Activated CD4-positive, alpha-beta T cell treated with anti-CD3 and anti-CD28 coated beads for 36 hours (primary cell): Measurements from ENCODE around the gene PCDHA4. TPM values are rescaled to one million over a fixed set of nuclear protein-coding genes. Genes with fewer than 3 reads are reported as not detected.
"Not testable (repeated sequence)": the region's sequence is repeated elsewhere in the genome, so short reads cannot be mapped to it uniquely, and the experiment has no call there.

Experiments
- ATAC-seq: fragments of 200-7000 bp; cut with Tn5 transposase; one replicate; pipeline ENCODE4 v1.10.0; 2021; ENCODE audit warnings: mild to moderate bottlenecking, moderate library complexity
- CTCF ChIA-PET: fragments of 350-600 bp; sonication (Branson Sonifier 250); formaldehyde crosslinking; loops from one replicate; lab custom pipeline; 2021; ENCODE audit warnings: antibody characterized with exemption; lab: Charles Lee
- POLR2A ChIA-PET: fragments of 350-600 bp; sonication (Branson Sonifier 250); formaldehyde crosslinking; loops from one replicate; lab custom pipeline; 2021; ENCODE audit warnings: antibody characterized with exemption, inconsistent platforms; lab: Charles Lee
- DNase-seq: peaks from one replicate; pipeline ENCODE4 v3.0.0-alpha.2; 2020
- H3K27ac Mint-ChIP-seq: one replicate; pipeline ENCODE4 v1.8.0; 2021; ENCODE audit warnings: mixed read lengths
- H3K27me3 Mint-ChIP-seq: one replicate; pipeline ENCODE4 v1.8.0; 2021; ENCODE audit warnings: mixed read lengths
- H3K36me3 Mint-ChIP-seq: one replicate; pipeline ENCODE4 v1.8.0; 2021; ENCODE audit warnings: low read depth, mixed read lengths
- H3K4me1 Mint-ChIP-seq: one replicate; pipeline ENCODE4 v1.8.0; 2021; ENCODE audit warnings: mixed read lengths
- H3K4me3 Mint-ChIP-seq: one replicate; pipeline ENCODE4 v1.8.0; 2021; ENCODE audit warnings: mild to moderate bottlenecking, moderate library complexity, mixed read lengths
- H3K9me3 Mint-ChIP-seq: one replicate; pipeline ENCODE4 v1.8.0; 2021; ENCODE audit warnings: low read depth, mixed read lengths
- intact Hi-C, 2 experiments: fragments of 100-400 bp; cut with DNase I in 1 of 2; cut with micrococcal nuclease in 1 of 2; formaldehyde crosslinking; loops; one replicate each; pipeline versions ENCODE4 v1.14.2 to v1.15.1; 2022 to 2024; cut with DNase I, micrococcal nuclease
- total RNA-seq, 2 experiments: library from RNA; stranded (reverse); gene quantifications; one replicate each; pipeline ENCODE4 v1.2.3, GENCODE V29; 2021

The PCDHA4 gene
- total RNA-seq: not detected

DNA sequence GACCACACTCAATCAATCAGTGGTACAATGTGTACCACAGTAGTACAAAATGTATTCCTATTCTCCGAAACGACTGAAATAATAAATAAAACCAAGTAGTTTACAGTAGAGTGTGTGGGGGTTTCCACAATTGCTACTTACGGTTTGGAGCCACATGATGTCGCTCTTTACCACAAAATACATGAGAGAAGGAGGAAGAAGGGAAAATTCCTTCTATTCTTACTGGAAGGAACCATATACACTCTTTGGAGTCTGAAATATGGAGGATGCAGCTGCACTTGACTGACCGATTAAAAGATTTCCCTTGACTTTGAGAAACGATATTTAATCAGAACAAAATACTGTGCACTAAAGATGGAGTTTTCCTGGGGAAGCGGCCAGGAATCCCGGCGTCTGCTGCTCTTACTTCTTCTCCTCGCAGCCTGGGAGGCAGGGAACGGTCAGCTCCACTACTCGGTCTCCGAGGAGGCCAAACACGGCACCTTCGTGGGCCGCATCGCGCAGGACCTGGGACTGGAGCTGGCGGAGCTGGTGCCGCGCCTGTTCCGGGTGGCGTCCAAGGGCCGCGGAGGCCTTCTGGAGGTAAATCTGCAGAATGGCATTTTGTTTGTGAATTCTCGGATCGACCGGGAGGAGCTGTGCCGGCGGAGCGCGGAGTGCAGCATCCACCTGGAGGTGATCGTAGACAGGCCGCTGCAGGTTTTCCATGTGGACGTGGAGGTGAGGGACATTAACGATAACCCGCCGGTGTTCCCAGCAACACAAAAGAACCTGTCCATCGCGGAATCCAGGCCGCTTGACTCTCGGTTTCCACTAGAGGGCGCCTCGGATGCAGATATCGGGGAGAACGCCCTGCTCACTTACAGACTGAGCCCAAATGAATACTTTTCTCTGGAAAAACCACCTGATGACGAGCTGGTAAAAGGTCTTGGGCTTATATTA is at the start of gene PCDHA4:
PCDHA4 (plus strand) TSS at position 235 of the 942 bp plus-strand sequence.
- Mint-ChIP-seq H3K4me3 (no peak within 1 kb of the TSS), H3K27me3 (peaks cover 21% of the 10 kb centered on the region), H3K9me3 (peaks cover 10% of the 10 kb centered on the region), H3K27ac (no peak within 1 kb of the TSS), H3K4me1 (no peaks in the 10 kb centered on the region), H3K36me3 (peaks cover 2% of the 10 kb centered on the region)
- ChIA-PET CTCF (interaction anchor here (0.7 to 1.1 kb wide), 5 partner anchors 13 to 416 kb away, joined by 3 read pairs; partner anchors contain the start of gene PCDHB14), POLR2A (no interaction called here)
- ATAC-seq (no peak), DNase-seq (peak; percentile 48)
- intact Hi-C loops: no loop called here

DNA sequence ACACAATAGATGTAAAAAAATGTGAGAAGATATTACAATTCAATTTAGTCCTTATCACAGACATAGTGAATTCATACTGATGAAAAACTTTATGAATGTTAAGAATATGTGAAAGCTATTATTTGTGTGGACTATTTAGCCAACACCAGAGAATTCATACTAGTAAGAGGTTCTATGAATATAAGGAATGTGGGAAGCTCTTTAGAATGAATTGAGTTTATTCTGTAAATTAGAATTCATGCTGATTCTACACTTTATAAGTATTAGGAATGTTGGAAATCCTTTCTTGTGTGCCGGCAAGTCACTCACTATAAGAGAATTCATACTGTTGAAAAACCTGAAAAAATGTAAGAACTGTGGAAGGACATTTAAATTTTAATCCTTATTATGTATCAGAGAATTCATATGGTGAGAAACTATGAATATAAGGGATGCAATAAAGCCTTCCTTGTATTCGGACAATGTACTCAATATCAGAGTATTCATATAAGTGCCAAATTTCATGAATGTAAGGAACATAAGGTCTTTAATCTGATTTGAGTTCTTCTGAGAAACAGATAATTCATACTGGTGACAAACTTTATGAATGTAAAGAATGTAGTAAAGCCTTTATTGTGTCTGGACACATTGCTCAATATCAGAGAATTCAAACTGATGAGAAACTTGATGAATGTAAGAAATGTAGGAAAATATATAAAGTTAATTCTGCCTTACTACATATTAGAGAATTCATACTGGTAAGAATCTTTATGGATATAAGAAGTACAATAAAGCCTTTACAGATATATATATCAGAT is 42.5 kb upstream of the PCDHA4 start:
- ChIA-PET CTCF (no interaction called here), POLR2A (no interaction called here)
- Mint-ChIP-seq H3K27ac (no peak overlapping the region), H3K27me3 (no peaks in the 10 kb centered on the region), H3K4me1 (no peaks in the 10 kb centered on the region), H3K4me3 (no peak overlapping the region), H3K9me3 (peaks cover 62% of the 10 kb centered on the region), H3K36me3 (peaks cover 27% of the 10 kb centered on the region)
- DNase-seq (no peak), ATAC-seq (no peak)
- intact Hi-C loops: loop anchor here in 1 of 2 experiments (5.0 to 10.0 kb wide), 2 partner anchors 500 to 558 kb away; partner anchors contain the start of gene TAF7

DNA sequence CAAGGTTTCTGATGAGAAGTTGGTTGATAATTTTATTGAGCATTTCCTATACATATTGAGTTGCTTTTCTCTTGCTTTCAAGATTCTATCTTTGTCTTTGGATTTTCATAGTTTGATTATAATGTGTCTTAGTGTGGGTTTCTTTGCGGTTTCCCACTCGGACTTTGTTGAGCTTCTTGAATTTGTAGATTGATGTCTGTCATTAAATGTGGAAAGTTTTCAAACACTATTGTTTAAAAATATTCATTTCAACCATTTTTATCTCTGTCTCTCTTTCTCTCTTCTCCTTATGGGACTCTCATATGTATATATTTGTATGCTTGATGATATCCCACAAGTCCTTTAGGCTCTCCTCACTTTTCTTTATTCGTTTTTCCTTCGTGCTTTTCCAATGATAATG is 39.4 kb upstream of the PCDHA4 start:
- H3K9me3 Mint-ChIP-seq: peaks cover 60% of the 10 kb centered on the region
- peaks cover 22% of the 10 kb centered on the region for H3K36me3 Mint-ChIP-seq
- H3K4me3 Mint-ChIP-seq: no peak overlapping the region
- H3K27me3 Mint-ChIP-seq: no peaks in the 10 kb centered on the region
- ATAC-seq (no peak), DNase-seq (no peak)
- no peak overlapping the region for H3K27ac Mint-ChIP-seq
- H3K4me1 Mint-ChIP-seq: no peaks in the 10 kb centered on the region
- ChIA-PET POLR2A (no interaction called here), CTCF (interaction anchor here (0.7 to 0.9 kb wide), 3 partner anchors 12 to 757 kb away, joined by 3 read pairs; partner anchors contain the start of gene PCDHA1)
- intact Hi-C loops: loop anchor here in 1 of 2 experiments (10.0 kb wide), 1 partner anchor 497 kb away; no protein-coding TSS in a partner anchor

DNA sequence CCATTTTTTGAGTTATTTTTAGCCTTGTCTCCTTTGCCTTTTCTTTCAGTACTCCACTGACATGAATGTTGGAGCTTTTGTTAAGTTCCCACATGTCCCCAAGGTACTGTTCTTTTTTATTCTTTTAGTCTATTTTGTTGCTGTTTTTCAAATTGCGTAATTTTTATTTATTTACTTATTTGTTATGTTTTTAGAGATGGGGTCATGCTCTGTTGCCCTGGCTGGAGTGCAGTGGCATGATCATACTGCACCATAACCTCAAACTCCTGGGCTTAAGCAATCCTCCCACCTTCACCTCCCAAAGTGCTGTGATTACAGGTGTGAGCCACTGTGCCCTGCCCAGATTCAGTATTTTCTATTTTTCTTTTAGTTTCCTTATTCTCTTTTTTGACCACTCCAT is 26.4 kb upstream of the PCDHA4 start:
- peaks cover 11% of the 10 kb centered on the region for H3K27me3 Mint-ChIP-seq
- ATAC-seq (no peak), DNase-seq (no peak)
- no peak overlapping the region for H3K27ac Mint-ChIP-seq
- H3K36me3 Mint-ChIP-seq: peaks cover 18% of the 10 kb centered on the region
- POLR2A ChIA-PET: no interaction called here
- peaks cover 44% of the 10 kb centered on the region for H3K9me3 Mint-ChIP-seq
- H3K4me1 Mint-ChIP-seq: no peaks in the 10 kb centered on the region
- intact Hi-C loops: no loop called here
- CTCF ChIA-PET: interaction anchor here (0.8 kb wide), 1 partner anchor 9 kb away, joined by 3 read pairs; no protein-coding TSS in a partner anchor
- H3K4me3 Mint-ChIP-seq: no peak overlapping the region

GRCh38 chr5:140785905-140786686 is 20.8 kb upstream of the PCDHA4 start, which contains the start of gene PCDHA1:
PCDHA1 (plus strand) TSS chr5:140786140.
- peaks cover 33% of the 10 kb centered on the region for H3K27me3 Mint-ChIP-seq
- intact Hi-C loops: loop anchor here in 1 of 2 experiments (5.0 kb wide), 2 partner anchors 46 to 256 kb away; partner anchors contain the start of gene PCDHA7
- no peak for ATAC-seq

DNA sequence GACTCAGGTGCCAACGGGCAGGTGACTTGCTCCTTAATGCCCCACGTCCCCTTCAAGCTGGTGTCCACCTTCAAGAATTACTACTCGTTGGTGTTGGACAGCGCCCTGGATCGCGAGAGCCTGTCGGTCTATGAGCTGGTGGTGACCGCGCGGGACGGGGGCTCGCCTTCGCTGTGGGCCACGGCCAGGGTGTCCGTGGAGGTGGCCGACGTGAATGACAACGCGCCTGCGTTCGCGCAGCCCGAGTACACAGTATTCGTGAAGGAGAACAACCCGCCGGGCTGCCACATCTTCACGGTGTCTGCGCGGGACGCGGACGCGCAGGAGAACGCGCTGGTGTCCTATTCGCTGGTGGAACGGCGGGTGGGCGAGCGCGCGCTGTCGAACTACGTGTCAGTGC is 19.4 kb upstream of the PCDHA4 start:
- H3K4me1 Mint-ChIP-seq, H3K4me3 Mint-ChIP-seq, ATAC-seq, POLR2A ChIA-PET, DNase-seq, H3K27ac Mint-ChIP-seq: not testable (repeated sequence)
- intact Hi-C loops: loop anchor here in 1 of 2 experiments (5.0 kb wide), 2 partner anchors 45 to 255 kb away; partner anchors contain the start of gene PCDHA7
- H3K9me3 Mint-ChIP-seq: peaks cover 34% of the 10 kb centered on the region
- H3K36me3 Mint-ChIP-seq: peaks cover 21% of the 10 kb centered on the region
- CTCF ChIA-PET: interaction anchor here (1.4 kb wide), 1 partner anchor 54 kb away, joined by 5 read pairs; no protein-coding TSS in a partner anchor
- H3K27me3 Mint-ChIP-seq: peaks cover 33% of the 10 kb centered on the region

More at GRCh38 chr5:140785905-140786686, 20.8 kb upstream of the PCDHA4 start, which contains the start of gene PCDHA1:
- no peak within 1 kb of the TSS for H3K27ac Mint-ChIP-seq
- ChIA-PET CTCF (interaction anchor here (0.5 to 1.4 kb wide), 6 partner anchors 18 to 635 kb away, joined by 3 to 5 read pairs (median 4); partner anchors contain the start of genes PCDHA5 and PCDHGA11), POLR2A (no interaction called here)
- H3K4me1 Mint-ChIP-seq: no peaks in the 10 kb centered on the region
- H3K36me3 Mint-ChIP-seq: peaks cover 28% of the 10 kb centered on the region
- H3K9me3 Mint-ChIP-seq: peaks cover 37% of the 10 kb centered on the region
- no peak for DNase-seq
- no peak within 1 kb of the TSS for H3K4me3 Mint-ChIP-seq

GRCh38 chr5:140787849-140788504 is 18.9 kb upstream of the PCDHA4 start:
- Mint-ChIP-seq H3K9me3 (peaks cover 33% of the 10 kb centered on the region), H3K27me3 (peaks cover 36% of the 10 kb centered on the region), H3K36me3 (peaks cover 23% of the 10 kb centered on the region)
- ATAC-seq, H3K27ac Mint-ChIP-seq, DNase-seq, H3K4me1 Mint-ChIP-seq, POLR2A ChIA-PET, H3K4me3 Mint-ChIP-seq: not testable (repeated sequence)
- CTCF ChIA-PET: interaction anchor here (0.6 kb wide), 1 partner anchor 19 kb away, joined by 3 read pairs; the partner anchor contains the start of gene PCDHA4
- intact Hi-C loops: loop anchor here in 1 of 2 experiments (5.0 kb wide), 2 partner anchors 44 to 254 kb away; partner anchors contain the start of gene PCDHA7

GRCh38 chr5:140791089-140791488 is 15.8 kb upstream of the PCDHA4 start:
- ChIA-PET CTCF (no interaction called here), POLR2A (no interaction called here)
- H3K36me3 Mint-ChIP-seq: peaks cover 34% of the 10 kb centered on the region
- H3K27me3 Mint-ChIP-seq: peaks cover 41% of the 10 kb centered on the region
- ATAC-seq (no peak), DNase-seq (no peak)
- H3K4me1 Mint-ChIP-seq: no peaks in the 10 kb centered on the region
- intact Hi-C loops: loop anchor here (5.0 to 10.0 kb wide), 3 partner anchors 41 to 581 kb away; partner anchors contain the start of genes PCDHA7 (in 1 of the 2), PCDHGA5 (in 1 of the 2), PCDHGA6 (in 1 of the 2) and PCDHGB3 (in 1 of the 2)
- peaks cover 44% of the 10 kb centered on the region for H3K9me3 Mint-ChIP-seq
- no peak overlapping the region for H3K27ac Mint-ChIP-seq
- H3K4me3 Mint-ChIP-seq: no peak overlapping the region

DNA sequence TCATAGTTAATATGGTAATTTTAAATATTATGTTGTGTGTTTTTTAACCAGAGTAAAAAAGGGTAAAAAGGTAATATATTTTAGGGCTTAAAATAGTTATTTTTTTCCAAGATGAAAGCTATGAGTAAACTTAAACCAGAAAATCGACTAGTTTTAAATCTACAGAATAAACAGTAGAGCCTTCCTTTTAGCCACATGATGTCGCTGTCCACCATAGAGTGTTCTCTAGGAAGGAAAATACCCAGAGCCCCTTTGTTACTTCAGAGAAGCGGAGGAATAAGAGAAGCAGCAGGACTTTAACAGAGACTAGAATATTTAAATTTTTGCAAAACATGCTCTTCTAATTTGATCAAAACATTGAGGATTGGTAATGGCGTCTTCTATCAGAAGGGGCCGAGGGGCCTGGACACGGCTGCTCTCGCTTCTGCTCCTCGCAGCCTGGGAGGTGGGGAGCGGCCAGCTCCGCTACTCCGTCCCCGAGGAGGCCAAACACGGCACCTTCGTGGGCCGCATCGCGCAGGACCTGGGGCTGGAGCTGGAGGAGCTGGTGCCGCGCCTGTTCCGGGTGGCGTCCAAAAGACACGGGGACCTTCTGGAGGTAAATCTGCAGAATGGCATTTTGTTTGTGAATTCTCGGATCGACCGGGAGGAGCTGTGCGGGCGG is 12.1 kb upstream of the PCDHA4 start, which contains the start of gene PCDHA2:
PCDHA2 (plus strand) TSS at position 258 of the 664 bp plus-strand sequence.
- DNase-seq (no peak), ATAC-seq (no peak)
- H3K4me1 Mint-ChIP-seq: no peaks in the 10 kb centered on the region
- no peak within 1 kb of the TSS for H3K27ac Mint-ChIP-seq
- POLR2A ChIA-PET: no interaction called here
- CTCF ChIA-PET: interaction anchor here (1.3 kb wide), 1 partner anchor 31 kb away, joined by 3 read pairs; no protein-coding TSS in a partner anchor
- peaks cover 19% of the 10 kb centered on the region for H3K36me3 Mint-ChIP-seq
- H3K27me3 Mint-ChIP-seq: peaks cover 28% of the 10 kb centered on the region
- no peak within 1 kb of the TSS for H3K4me3 Mint-ChIP-seq
- H3K9me3 Mint-ChIP-seq: peaks cover 31% of the 10 kb centered on the region
- intact Hi-C loops: loop anchor here (5.0 to 10.0 kb wide), 3 partner anchors 38 to 578 kb away; partner anchors contain the start of genes PCDHA7 (in 1 of the 2), PCDHGA5 (in 1 of the 2), PCDHGA6 (in 1 of the 2) and PCDHGB3 (in 1 of the 2)
